HG03108 (cell line): ENCODE results near the gene SLC8B1.

Experiments used
- ATAC-seq: cut with Tn5 transposase; IDR thresholded peaks from one replicate; pipeline ENCODE4 v1.9.1; 2021; ENCODE audit warnings: moderate library complexity; ENCODE audit not compliant: unreplicated experiment

Gene SLC8B1

GRCh38 chr12:113248842-113249435 lies 86.0 kb downstream of the SLC8B1 start:
- no peak for ATAC-seq
